ENCODE measurements around the gene RAB14.

The RAB14 gene

DNA sequence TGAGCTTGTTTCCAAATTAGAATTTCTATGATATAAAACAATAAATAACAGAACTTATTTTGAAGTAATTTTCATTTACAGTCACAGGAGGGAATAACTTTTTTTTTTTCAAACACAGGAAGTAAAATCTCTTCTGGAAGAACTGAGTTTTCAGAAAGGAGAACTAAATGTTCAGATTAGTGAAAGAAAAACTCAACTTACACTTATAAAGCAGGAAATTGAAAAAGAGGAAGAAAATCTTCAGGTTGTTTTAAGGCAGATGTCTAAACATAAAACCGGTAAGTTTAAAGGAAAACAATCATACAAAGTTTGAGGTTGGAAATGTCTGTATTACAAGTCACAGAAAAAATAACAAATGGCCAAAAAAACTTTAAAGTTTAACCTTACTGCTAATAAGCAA, 41.6 kb downstream of the RAB14 start:
- H3K4me3 ChIP-seq (ENCODE audit: low read length) = no peak overlapping the region
- DNase-seq (ENCODE audit: low read depth) = no peak
- TF ChIP-seq, protein P1, sequence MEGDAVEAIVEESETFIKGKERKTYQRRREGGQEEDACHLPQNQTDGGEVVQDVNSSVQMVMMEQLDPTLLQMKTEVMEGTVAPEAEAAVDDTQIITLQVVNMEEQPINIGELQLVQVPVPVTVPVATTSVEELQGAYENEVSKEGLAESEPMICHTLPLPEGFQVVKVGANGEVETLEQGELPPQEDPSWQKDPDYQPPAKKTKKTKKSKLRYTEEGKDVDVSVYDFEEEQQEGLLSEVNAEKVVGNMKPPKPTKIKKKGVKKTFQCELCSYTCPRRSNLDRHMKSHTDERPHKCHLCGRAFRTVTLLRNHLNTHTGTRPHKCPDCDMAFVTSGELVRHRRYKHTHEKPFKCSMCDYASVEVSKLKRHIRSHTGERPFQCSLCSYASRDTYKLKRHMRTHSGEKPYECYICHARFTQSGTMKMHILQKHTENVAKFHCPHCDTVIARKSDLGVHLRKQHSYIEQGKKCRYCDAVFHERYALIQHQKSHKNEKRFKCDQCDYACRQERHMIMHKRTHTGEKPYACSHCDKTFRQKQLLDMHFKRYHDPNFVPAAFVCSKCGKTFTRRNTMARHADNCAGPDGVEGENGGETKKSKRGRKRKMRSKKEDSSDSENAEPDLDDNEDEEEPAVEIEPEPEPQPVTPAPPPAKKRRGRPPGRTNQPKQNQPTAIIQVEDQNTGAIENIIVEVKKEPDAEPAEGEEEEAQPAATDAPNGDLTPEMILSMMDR (IDR thresholded peaks at IDR 0.05; ENCODE audit: insufficient read depth, low read depth, low read length, missing control alignments) = no peak

DNA sequence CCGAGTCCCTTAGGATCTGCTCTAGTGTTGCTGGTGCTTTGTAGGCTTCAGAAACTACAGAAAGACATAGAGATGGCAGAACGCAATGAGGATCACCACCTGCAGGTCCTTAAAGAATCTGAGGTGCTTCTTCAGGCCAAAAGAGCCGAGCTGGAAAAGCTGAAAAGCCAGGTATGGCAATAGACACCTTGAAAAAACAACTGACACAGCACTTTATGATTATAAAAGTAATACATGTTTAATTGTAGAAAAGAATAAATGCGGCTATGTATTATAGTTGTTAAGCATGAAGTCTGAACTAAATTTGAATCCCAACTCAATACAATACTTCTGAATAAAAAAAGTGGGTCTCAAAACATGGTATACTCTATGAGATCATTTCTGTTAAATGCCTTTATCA, 43.7 kb downstream of the RAB14 start:
- TF ChIP-seq, protein P1 (IDR thresholded peaks at IDR 0.05; ENCODE audit: insufficient read depth, low read depth, low read length, missing control alignments) = no peak
- no peak for DNase-seq (ENCODE audit: low read depth)
- H3K4me3 ChIP-seq (ENCODE audit: low read length) = no peak overlapping the region

GRCh38 chr9:121156263-121156731, 45.4 kb downstream of the RAB14 start:
- peak; percentile 92 for DNase-seq (ENCODE audit: low read depth)
- no peak overlapping the region for H3K4me3 ChIP-seq (ENCODE audit: low read length)
- TF ChIP-seq, protein P1 (IDR thresholded peaks at IDR 0.05; ENCODE audit: insufficient read depth, low read depth, low read length, missing control alignments) = no peak

GRCh38 chr9:121154782-121155181, 46.9 kb downstream of the RAB14 start:
- DNase-seq (ENCODE audit: low read depth) = peak; percentile 70
- no peak overlapping the region for H3K4me3 ChIP-seq (ENCODE audit: low read length)
- TF ChIP-seq, protein P1 (IDR thresholded peaks at IDR 0.05; ENCODE audit: insufficient read depth, low read depth, low read length, missing control alignments) = no peak

DNA sequence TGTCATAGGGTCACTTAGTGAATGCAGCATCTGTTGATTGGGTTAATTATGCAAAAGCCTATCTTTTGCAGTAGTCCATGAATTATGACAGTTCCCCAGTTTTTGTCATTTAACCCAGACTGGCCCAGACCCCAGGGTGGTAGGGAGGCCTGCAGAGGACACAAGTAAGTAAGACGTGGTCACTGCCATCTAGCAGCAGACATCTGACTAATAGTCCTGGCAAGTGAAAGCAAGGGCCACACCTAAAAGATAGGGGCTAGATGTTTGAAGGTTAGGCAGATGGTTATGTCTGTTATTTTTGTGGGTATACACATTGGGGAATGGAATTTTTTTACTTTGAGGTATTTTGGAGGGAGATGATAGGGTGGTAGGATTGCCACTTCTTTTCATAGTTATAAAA, 48.0 kb downstream of the RAB14 start:
- TF ChIP-seq, protein P1 (IDR thresholded peaks at IDR 0.05; ENCODE audit: insufficient read depth, low read depth, low read length, missing control alignments) = no peak
- no peak overlapping the region for H3K4me3 ChIP-seq (ENCODE audit: low read length)
- DNase-seq (ENCODE audit: low read depth) = peak; percentile 7

GRCh38 chr9:121150188-121150587, 51.5 kb downstream of the RAB14 start:
- no peak overlapping the region for H3K4me3 ChIP-seq (ENCODE audit: low read length)
- TF ChIP-seq, protein P1 (IDR thresholded peaks at IDR 0.05; ENCODE audit: insufficient read depth, low read depth, low read length, missing control alignments) = no peak
- DNase-seq (ENCODE audit: low read depth) = no peak

- DNase-seq (ENCODE audit: low read depth) = no peak
- H3K4me3 ChIP-seq (ENCODE audit: low read length) = no peak overlapping the region
- TF ChIP-seq, protein P1 (IDR thresholded peaks at IDR 0.05; ENCODE audit: insufficient read depth, low read depth, low read length, missing control alignments) = no peak
These were observed 57.2 kb downstream of the RAB14 start for GRCh38 chr9:121144482-121144881.

Measured in epithelial cell of esophagus (primary cell).